Smooth muscle cell of bladder (primary cell): ENCODE results near the gene LEMD3. TPM values are rescaled to one million over a fixed set of nuclear protein-coding genes. Genes with fewer than 3 reads are reported as not detected.

Source experiments
- total RNA-seq: library from RNA; depleted of rRNA; stranded (reverse); fragments of >200 nt; gene quantifications from 2 replicates; pipeline ENCODE4 v1.2.3, GENCODE V29; 2014

LEMD3 gene
- 18.2 and 21.0 TPM in 2 replicates for total RNA-seq

DNA sequence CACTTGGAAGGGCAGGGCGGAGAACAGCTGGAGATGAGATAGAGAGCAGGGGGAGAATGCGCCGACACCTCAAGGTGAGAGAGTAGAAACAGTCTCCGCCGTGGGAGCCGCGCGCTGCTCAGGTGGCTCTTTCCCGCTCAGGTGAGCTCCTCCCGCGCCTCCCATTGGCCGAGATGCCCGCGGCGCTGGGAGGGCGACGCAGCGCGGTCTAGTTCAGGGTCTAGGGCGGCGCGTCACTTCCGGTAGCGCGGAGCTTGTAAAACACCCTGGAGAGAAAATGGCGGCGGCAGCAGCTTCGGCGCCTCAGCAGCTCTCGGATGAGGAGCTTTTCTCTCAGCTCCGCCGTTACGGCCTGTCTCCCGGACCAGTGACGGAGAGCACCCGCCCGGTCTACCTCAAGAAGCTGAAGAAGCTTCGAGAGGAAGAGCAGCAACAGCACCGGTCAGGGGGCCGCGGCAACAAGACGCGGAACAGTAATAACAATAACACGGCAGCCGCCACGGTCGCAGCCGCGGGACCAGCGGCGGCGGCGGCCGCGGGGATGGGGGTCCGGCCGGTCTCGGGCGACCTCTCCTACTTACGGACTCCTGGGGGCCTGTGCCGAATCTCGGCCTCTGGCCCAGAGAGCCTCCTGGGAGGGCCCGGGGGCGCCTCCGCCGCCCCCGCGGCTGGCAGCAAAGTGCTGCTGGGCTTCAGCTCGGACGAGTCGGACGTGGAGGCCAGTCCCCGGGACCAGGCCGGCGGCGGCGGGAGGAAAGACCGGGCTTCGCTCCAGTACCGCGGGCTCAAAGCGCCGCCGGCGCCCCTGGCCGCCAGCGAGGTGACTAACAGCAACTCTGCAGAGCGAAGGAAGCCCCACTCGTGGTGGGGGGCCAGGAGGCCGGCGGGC, at the start of gene LEMD3:
Gene LEMD3, plus strand, starts transcription at position 264 of the 889 bp plus-strand sequence. Its CDS starts 14 bp downstream, at position 278.

DNA sequence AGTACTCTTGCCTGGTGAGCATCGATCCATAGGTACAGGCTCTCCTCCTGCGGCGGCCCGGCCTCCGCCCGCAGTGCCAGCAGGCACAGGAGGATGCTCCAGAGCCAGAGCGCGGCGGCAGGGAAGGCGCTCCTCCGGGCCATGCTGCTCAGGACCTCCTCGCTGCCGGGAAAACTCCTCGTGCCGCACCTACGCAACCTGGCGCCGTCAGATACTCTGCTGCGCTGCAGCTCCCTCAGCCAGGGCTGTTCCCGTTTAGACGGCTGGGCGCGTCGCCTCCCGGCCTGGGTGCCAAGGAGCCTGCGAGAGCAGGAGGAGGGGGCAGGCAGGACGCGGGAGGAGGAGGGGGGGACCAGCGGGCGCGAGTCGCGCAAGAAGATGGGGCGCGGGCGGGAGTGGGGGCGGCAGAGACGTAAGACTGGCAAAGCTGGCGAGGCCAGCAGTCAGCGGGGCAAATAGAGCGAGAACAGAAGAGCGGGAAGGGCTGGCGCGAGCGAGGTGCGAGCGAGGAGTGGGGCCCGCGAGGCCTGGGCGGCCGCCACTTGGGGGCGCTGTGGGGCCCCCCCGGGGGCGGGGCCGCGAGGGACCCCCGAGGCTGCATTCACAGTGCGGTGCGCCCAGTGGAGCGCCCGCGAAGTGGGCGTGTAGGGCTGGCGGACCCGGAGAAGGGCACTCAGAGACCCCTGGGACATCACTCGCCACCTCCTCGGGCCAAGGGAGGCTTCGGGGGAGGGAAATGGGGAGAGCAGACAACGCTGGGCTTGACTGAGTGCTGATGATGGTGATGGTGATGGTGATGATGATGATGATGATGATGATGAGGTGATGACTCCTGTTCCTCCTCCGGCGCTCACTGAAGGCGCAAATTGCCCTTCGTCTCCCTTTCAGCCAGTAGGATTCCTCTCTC, 48.1 kb upstream of the LEMD3 start, which contains the start of gene WIF1:
Gene WIF1, minus strand, starts transcription at position 257 of the 907 bp plus-strand sequence. Its CDS starts 114 bp downstream, at position 143.

DNA sequence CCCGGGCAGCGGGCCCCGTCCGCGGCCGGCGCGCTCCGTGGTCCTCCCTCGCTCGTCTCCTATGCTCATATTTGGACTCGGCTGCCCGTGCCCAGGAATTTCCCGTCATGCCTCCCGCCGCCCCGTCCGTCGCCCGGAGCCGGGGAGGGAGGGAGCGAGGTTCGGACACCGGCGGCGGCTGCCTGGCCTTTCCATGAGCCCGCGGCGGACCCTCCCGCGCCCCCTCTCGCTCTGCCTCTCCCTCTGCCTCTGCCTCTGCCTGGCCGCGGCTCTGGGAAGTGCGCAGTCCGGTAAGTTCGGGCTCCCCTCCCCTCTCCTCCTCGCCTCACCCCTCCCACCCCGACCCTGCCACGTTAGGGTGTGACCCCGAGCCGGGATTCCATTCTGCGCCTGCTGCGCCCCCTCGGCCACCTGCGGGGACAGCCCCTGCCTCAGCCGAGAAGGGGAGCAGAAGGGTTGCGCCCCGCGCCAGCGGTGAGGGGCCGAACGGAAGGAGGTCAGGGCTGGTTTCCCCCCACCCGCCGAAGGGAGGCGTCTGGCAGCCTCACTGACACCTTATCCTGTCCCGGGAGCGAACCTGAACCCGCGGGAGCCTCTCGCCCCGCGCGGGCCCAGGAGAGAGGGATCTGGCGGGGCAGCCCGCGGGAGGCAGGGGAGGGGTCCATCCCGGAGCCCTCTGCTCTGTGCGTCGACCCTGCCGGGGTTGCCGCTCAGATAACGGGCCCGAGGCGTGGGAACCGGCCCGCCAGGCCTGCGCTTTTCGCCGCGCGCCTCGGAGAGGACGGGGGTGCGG, 109.4 kb downstream of the LEMD3 start, which contains the start of gene MSRB3:
Gene MSRB3, plus strand, starts transcription at position 108 of the 793 bp plus-strand sequence. CDS start 29,897 bp downstream, outside the sequence.

Other genes with a start within 250 kb of the LEMD3 start
- gene WIF1, start 48.3 kb upstream of the LEMD3 start, total RNA-seq: not detected in 2 replicates
- 29.0 and 43.9 TPM in 2 replicates for gene MSRB3, start 109.1 kb downstream of the LEMD3 start, total RNA-seq